Measurements from ENCODE around the gene HDAC10. TPM values are rescaled to one million over a fixed set of nuclear protein-coding genes. Genes with fewer than 3 reads are reported as not detected.

Gene HDAC10
- total RNA-seq, 1 experiment from 2014 or later = 52.9 TPM

GRCh38 chr22:50233223-50233622 is 17.8 kb downstream of the HDAC10 start:
- Mint-ChIP-seq H3K4me3 (ENCODE audit: low read depth, unreplicated experiment) (no peak overlapping the region), H3K27ac (ENCODE audit: unreplicated experiment) (no peak overlapping the region), H3K27me3 (ENCODE audit: unreplicated experiment) (no peaks in the 10 kb centered on the region), H3K36me3 (ENCODE audit: insufficient read depth, unreplicated experiment) (peaks cover 50% of the 10 kb centered on the region), H3K9me3 (ENCODE audit: low read depth, unreplicated experiment) (no peaks in the 10 kb centered on the region), H3K4me1 (ENCODE audit: low read depth, unreplicated experiment) (no peaks in the 10 kb centered on the region)
- no peak for DNase-seq
- BruUV-seq (replicated peaks) = no TSS peak
- CTCF ChIA-PET = no interaction called here
- intact Hi-C loops (cut with micrococcal nuclease; ENCODE audit: unreplicated experiment) = no loop called here
- TF ChIP-seq CTCF (IDR thresholded peaks at IDR 0.05; ENCODE audit: unreplicated experiment) = no peak

GRCh38 chr22:50232481-50233151 is 18.4 kb downstream of the HDAC10 start:
- Mint-ChIP-seq H3K4me3 (ENCODE audit: low read depth, unreplicated experiment) (no peak overlapping the region), H3K36me3 (ENCODE audit: insufficient read depth, unreplicated experiment) (peaks cover 44% of the 10 kb centered on the region), H3K9me3 (ENCODE audit: low read depth, unreplicated experiment) (no peaks in the 10 kb centered on the region), H3K27ac (ENCODE audit: unreplicated experiment) (no peak overlapping the region), H3K4me1 (ENCODE audit: low read depth, unreplicated experiment) (no peaks in the 10 kb centered on the region), H3K27me3 (ENCODE audit: unreplicated experiment) (no peaks in the 10 kb centered on the region)
- CTCF ChIA-PET = no interaction called here
- no TSS peak for BruUV-seq (replicated peaks)
- intact Hi-C loops (cut with micrococcal nuclease; ENCODE audit: unreplicated experiment) = no loop called here
- DNase-seq = no peak
- no peak for TF ChIP-seq CTCF (IDR thresholded peaks at IDR 0.05; ENCODE audit: unreplicated experiment)

- H3K27ac Mint-ChIP-seq (ENCODE audit: unreplicated experiment) = no peak overlapping the region
- intact Hi-C loops (cut with micrococcal nuclease; ENCODE audit: unreplicated experiment) = no loop called here
- no peaks in the 10 kb centered on the region for H3K27me3 Mint-ChIP-seq (ENCODE audit: unreplicated experiment)
- CTCF ChIA-PET = no interaction called here
- no peak for DNase-seq
- no peaks in the 10 kb centered on the region for H3K9me3 Mint-ChIP-seq (ENCODE audit: low read depth, unreplicated experiment)
- TF ChIP-seq CTCF (IDR thresholded peaks at IDR 0.05; ENCODE audit: unreplicated experiment) = no peak
- no peaks in the 10 kb centered on the region for H3K4me1 Mint-ChIP-seq (ENCODE audit: low read depth, unreplicated experiment)
- H3K4me3 Mint-ChIP-seq (ENCODE audit: low read depth, unreplicated experiment) = no peak overlapping the region
- no TSS peak for BruUV-seq (replicated peaks)
- peaks cover 49% of the 10 kb centered on the region for H3K36me3 Mint-ChIP-seq (ENCODE audit: insufficient read depth, unreplicated experiment)
These were observed 21.7 kb downstream of the HDAC10 start for GRCh38 chr22:50229370-50229769.

GRCh38 chr22:50228366-50228765 is 22.7 kb downstream of the HDAC10 start:
- H3K4me1 Mint-ChIP-seq (ENCODE audit: low read depth, unreplicated experiment) = no peaks in the 10 kb centered on the region
- CTCF ChIA-PET = no interaction called here
- intact Hi-C loops (cut with micrococcal nuclease; ENCODE audit: unreplicated experiment) = no loop called here
- BruUV-seq (replicated peaks) = no TSS peak
- no peaks in the 10 kb centered on the region for H3K9me3 Mint-ChIP-seq (ENCODE audit: low read depth, unreplicated experiment)
- H3K4me3 Mint-ChIP-seq (ENCODE audit: low read depth, unreplicated experiment) = no peak overlapping the region
- no peak for DNase-seq
- H3K27me3 Mint-ChIP-seq (ENCODE audit: unreplicated experiment) = no peaks in the 10 kb centered on the region
- no peak overlapping the region for H3K27ac Mint-ChIP-seq (ENCODE audit: unreplicated experiment)
- H3K36me3 Mint-ChIP-seq (ENCODE audit: insufficient read depth, unreplicated experiment) = peaks cover 51% of the 10 kb centered on the region
- TF ChIP-seq CTCF (IDR thresholded peaks at IDR 0.05; ENCODE audit: unreplicated experiment) = no peak
